Activated CD4-positive, alpha-beta T cell treated with anti-CD3 and anti-CD28 coated beads, Interleukin-2, Interleukin-4, amounts not matched to agents 100 ng/mL and 50 ng/mL, durations not matched to agents 16 hours and 8 hours (primary cell): ENCODE measurements around the gene PLCB3.
A peak's percentile ranks its signal among the peaks of the same experiment; 100 is the strongest.
"Not testable (repeated sequence)": the region's sequence is repeated elsewhere in the genome, so short reads cannot be mapped to it uniquely, and the experiment has no call there.

ENCODE experiments used
- DNase-seq: peaks from one replicate; pipeline ENCODE4 v3.0.0-alpha.2; 2020; ENCODE audit warnings: low spot score

PLCB3 gene

GRCh38 chr11:64237484-64237951 lies 13.8 kb upstream of the PLCB3 start:
- DNase-seq, result no peak

GRCh38 chr11:64238076-64238475 lies 13.3 kb upstream of the PLCB3 start:
- DNase-seq, result no peak

DNA sequence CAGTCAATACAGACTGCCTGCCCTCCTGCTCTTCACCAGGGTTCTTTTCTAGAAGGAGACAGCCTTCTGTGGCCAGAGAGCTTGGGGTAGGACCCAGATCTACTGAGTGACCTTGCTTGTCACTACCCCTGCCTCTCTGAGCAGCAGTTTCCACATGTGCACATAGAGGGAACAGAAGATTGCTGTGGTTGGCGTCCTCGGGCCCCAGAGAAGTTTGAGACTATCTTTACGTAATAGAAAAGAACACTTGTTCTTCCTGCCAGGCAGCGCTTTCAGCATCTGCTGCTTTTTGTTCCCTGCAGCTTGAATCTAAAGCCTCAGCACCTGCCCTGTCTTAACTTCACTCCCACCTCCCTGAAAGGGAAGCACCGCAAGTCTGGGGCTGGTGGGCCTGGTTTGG lies 12.3 kb upstream of the PLCB3 start:
- no peak for DNase-seq

DNA sequence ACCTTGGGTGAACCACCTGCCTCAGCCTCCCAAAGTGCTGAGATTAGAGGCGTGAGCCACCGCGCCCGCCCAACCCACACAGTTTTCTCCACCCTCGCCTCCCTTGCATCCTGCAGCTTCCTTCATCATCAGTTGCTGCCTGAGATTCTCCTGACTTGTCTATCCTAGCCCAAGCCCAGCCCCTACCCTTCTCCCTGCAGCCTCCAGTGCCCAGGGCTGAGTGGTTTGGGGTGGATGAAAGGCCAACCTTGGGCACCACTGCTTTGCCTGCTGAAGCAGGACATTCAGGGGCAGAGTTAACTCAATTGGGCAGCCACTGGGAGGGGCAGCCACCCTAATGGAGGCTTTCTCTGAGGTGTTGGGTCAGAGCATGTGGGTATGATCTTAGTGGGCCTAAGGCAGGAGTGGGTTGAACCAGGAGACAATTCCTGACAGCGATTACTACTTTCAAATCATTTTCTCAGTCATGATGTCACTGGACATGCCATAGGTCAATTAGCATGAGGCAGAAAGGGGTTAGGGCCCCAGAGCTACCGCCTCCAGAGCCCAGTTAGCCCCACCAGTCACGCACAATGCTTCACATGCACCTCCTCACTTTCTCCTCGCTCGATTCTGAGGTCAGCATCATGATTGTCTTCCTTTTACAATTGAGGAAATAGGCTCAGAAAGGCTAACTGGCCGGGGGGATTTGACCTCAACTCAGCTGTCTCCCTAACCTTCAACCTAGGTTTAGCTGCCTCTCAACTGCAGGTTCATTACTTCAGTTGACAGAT lies 11.5 kb upstream of the PLCB3 start:
- DNase-seq, result no peak

DNA sequence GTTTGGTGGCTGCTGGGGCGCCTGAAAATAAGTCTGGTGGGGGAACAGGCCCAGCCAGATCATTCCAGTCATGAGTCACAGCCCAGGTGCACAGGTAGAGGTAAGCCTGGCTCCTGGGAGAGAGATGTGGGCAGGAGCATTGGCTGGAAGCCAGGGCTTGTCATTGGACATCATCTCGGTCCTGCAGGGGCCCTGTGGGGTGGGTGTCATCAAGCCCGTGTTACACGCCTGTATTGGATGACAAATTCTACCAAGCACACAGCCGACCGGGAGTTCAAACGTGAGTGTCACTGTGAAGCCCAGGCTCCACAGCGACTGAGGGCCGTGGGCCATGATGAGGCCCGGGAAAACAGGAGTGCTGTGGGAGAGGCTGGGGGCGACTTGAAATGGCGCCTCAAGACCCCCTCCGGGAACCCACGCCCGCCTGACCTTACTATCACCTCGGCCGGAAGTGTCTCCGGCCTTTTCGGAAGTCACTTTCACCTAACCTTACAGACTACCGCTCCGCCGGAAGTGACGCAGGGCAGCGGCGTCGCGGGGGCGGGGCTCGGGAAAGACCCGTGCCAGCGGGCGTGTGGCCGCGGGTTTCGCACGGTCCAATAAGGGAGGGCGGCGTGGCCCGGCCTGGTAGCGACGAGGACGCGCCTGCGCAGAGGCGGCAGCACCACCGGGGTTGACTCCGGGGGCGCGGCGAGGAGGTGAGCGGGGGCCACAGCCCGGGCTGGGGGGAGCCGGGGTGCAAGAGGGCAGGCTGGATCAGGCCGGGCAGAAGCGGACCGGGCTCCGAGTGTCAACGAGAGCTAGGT lies 10.7 kb upstream of the PLCB3 start, which contains the start of gene FKBP2:
FKBP2 (plus strand) TSS at position 661 of the 806 bp plus-strand sequence. CDS start 1,293 bp downstream, outside the sequence.
- peak; percentile 98 for DNase-seq

GRCh38 chr11:64241241-64241490 lies 10.2 kb upstream of the PLCB3 start:
- DNase-seq, result peak; percentile 100

DNA sequence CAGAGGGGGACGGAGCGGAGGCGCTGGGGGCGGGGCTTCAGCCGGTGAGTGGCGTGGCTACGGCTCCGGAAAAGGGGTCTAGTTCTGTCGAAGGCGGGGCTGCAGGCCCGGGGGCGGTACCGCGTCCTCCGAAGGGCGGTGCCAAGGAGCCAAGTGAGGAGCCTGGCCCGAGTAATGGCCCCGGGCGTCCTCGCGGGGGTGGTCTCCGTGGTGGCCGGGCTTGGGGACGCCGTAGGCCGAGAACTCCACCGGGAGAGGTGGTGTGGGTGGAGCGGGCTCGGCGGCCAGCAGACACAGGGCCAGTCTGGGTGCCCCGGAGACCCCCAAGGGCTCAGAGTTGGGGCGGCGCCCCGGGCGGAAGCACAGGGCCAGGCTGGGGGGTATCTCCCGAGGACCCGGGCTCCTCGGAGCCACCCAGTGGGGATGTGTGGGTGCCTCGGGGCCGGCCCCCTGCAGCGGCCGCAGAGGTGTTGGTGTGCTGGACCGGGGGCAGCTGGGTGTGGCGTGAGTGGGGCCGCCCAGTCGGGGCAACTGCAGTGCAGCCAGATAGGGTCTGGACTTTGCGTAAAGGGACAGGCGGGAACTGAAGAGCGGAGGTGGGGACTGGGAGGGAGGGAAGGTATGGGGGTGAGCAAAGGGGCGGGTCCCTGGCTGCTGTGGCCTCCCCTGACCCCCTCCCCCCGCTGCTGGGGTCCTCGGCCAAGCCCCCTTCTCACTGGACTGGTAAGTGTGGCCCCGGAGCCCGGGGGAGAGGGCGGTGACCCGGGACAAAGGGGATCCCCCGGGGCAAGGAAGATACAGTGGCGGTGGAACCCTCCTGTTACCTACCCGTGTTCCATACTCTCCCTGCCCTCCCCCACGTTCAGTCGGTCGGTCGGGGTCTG lies 9.6 kb upstream of the PLCB3 start:
- no peak for DNase-seq

GRCh38 chr11:64243236-64243854 lies 8.0 kb upstream of the PLCB3 start:
- DNase-seq, result no peak

DNA sequence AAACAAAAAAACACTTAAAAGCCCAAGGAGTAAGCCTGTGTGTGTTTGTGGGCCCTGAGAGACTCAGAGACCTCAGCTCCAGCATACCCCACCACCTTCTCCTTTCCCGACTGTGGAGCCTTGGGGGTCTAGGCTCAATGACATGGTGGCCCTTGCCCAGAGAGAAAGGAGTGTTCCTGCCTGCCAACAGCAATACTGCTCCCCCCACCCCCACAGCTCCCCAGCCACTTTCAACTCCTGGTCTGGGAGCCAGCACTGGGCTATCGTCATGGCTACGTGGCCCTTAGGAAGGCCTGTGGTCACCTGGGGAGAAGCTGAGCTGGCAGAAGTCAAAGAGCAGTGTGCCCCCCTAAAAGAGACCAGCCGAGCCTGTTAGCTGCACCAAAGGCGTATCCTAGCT lies 7.2 kb upstream of the PLCB3 start:
- DNase-seq, result no peak

DNA sequence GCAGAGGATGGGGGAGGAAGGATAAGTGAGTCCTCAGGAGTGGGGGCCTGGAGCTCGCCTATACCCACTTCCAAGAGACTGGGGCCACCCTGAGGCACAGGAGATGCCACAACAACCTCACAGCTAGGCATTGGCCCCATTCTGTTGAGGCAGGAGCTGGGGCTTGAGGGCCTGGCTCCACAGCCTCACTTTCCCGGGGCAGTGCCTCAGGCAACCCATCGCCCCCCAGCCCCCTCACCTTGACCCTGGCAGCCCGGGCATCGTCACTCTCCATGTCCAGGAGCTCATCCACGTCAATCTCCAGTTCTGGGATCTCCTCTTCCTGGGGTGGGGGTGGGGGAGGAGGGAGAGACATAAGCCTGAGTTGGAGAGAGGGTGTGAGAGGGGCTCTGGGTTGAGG lies 6.4 kb upstream of the PLCB3 start:
- no peak for DNase-seq

DNA sequence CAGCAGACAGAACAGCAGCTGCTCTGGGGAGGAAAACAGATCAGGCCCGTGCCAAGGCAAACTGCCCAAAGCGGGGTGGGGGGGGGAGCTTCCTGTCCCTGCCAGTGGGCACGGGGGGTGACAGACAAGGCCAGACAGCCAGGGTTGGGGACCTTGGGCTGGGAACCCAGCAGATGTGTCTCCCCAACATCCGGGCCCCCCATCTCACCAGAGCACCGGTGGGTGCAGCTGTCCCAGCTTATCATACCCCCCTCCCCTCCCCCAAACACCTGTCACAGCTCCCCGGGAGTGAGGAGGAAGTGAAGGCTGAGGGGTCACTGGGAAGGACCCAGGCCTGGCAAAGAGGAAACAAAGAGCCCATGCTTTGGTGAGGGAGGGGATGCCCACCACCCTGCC lies 5.9 kb upstream of the PLCB3 start:
- DNase-seq, result no peak

DNA sequence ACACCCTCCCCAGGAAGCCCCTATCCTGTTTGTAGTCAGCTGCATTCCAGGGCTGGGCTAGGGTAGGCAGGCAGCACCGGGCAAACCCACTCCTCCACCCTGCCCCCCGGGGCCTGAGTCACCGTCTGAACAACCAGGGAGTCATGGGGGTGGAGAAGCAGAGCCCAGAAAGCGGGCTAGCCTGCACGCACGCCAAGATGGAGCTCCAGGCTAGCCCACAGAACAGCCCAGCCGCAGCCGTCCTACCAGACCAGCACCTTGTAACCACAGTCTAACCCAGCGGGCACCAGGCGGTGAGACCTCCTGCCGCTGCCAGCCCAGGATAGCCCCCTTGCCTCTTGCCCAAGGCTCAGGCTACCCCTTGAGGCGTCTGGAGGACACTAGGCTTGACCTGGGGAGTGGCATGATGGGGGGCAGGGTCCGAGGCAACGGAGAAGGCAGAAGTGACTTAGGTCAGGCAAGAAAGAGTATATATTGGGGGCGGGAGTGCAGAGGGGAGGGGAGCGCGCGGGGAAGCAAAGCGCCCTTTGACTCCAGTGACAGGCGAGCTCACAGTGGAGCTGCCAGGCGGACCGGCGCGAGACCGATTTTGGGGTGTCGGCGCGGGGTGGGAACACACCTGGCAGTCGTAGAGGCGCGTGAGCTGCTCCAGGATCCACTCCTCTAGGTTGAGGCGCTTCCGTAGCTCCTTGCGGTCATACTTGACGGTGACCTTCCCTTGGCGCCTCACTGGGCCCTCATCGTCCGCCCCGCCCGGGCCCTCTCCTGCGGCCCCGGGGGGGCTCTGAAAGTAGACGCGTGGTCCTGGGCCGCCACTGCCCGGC lies 5.3 kb upstream of the PLCB3 start:
- peak; percentile 67 for DNase-seq

- not testable (repeated sequence) for DNase-seq
Observed at GRCh38 chr11:64246621-64246870, 4.8 kb upstream of the PLCB3 start.

DNA sequence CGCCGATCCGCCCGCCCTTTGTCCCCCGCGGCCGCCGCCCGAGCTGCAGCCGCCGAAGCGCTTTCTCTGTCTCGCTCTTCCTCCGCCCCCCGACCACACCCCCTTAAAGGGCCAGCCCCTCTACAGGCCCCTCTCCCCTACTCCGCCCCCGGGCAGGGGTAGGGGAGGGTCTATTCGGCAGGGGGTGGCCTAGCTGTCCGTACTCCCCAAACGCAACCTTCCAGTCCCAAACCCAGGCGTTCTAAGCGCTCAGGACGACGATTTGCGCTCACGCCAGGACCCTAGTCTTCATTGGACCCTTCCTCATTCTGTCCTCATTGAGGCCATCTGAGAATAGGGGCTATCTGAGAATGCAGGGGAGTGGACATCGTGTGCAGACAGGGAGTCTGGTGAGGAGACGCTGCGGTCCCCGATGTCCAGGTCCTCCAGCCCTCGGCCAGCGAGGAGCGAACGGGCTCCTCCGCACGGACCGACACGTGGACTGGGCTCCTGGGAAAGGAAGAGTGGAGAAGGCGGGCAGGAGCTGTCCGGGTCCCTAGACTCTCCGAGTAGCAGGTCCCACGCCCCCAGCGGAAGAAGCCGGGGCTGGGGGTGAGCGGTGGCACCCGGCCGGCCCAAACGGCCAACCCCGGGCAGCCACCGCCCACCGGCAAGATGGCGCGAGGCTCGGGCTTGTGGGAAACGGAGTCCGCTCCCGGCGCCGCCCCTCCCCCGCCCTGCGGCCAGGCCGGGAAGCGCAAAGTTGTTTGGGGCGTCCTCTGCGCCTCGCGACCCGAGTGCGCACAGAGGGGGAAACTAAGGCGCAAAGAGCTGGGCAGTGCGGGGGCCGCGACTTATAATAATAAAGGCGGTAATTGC lies 4.2 kb upstream of the PLCB3 start, which contains the start of gene PPP1R14B:
PPP1R14B (minus strand) TSS at position 73 of the 858 bp plus-strand sequence. CDS start 270 bp downstream, outside the sequence.
- peak; percentile 86 for DNase-seq

DNA sequence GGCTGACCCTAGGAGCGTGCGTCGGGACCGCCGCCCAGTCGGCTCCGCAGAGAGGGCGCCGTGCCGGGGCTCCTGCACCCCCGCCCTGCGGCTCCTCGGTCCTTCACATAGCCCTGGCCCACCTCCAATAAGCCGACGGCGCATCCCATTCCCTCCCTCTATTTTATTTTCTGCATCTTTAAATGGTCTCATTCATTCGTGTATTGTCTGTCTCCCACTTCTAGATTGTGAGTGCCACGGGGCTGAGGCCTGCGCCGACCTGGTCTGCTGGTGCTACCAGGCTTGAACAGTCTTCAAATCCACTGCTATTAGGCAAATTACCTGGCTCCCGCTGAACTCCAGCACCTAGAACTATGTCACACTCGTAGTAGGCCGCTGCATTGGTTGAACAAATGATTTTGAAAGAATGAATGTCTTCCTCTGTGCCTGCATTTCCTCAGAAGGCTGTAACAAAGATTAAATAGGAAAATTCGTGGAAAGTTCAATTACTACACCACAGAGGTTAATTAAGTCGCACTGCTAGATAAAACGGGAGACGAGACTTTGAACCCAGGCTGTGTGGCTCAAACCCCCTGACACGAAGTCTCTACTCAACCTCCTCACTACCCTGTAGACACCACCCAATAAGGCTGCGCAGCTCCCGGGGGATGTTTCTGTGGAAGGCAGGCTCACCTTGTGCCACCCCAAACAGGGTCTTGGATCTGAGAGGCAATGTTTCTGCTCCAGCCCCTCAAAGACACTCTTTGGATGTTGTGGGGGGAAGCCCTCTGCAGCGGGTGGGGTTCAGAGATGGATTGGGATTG lies 3.4 kb upstream of the PLCB3 start:
- DNase-seq, result no peak

- no peak for DNase-seq
Observed at GRCh38 chr11:64248578-64248977, 2.8 kb upstream of the PLCB3 start.

DNA sequence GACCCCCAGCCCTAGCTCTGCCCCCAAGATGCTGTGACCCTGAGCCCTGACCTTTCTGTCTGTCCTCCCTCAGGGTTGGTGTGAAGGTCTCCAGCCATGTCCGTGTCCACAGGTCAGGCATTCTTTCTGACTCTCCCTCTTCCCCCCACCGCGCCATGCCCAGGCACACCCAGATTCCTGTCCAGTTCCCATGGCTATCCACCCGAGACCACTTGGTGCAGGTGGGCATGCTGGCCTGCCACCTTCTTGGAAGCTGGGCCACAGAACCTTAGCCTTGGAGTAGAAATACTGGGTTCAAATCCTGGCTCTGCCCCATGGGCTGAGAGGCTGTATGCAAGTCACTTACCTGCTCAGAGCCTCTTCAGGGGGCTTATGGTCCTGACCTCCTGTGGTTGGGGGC lies 2.3 kb upstream of the PLCB3 start:
- DNase-seq, result no peak

- no peak for DNase-seq
Observed at GRCh38 chr11:64249563-64250414, 1.5 kb upstream of the PLCB3 start.
